ENCODE data around the gene ATG16L1. TPM values are rescaled to one million over a fixed set of nuclear protein-coding genes. Genes with fewer than 3 reads are reported as not detected.

Gene ATG16L1
- total and polyA plus RNA-seq, 11 donors: 7.0 to 26.7 (median 15.8) TPM

GRCh38 chr2:233273120-233273519 is 21.6 kb downstream of the ATG16L1 start:
- TF ChIP-seq POLR2A (IDR thresholded peaks at IDR 0.05): no peak
- TF ChIP-seq CTCF (IDR thresholded peaks at IDR 0.05): no peak
- H3K36me3 ChIP-seq: peaks cover 0 to 100% (median 96%) of the 10 kb centered on the region in 9 donors
- no peak for DNase-seq
- H3K27me3 ChIP-seq: no peaks in the 10 kb centered on the region
- no peak overlapping the region for H3K4me3 ChIP-seq
- H3K4me1 ChIP-seq: peaks cover 0 to 20% (median 0%) of the 10 kb centered on the region in 12 donors
- H3K9me3 ChIP-seq: no peaks in the 10 kb centered on the region
- no peak for ATAC-seq
- intact Hi-C loops (cut with DNase I): no loop called here
- H3K27ac ChIP-seq: no peak overlapping the region
- 86 to 98% (median 94%) methylated on average over 6 of the region's 6 CpGs for WGBS, 4 donors

- TF ChIP-seq CTCF (IDR thresholded peaks at IDR 0.05) (no peak), POLR2A (IDR thresholded peaks at IDR 0.05) (no peak)
- H3K36me3 ChIP-seq: peaks cover 0 to 100% (median 99%) of the 10 kb centered on the region in 9 donors
- H3K4me1 ChIP-seq: peaks cover 0 to 7% (median 0%) of the 10 kb centered on the region in 12 donors
- intact Hi-C loops (cut with DNase I): no loop called here
- ATAC-seq (no peak), DNase-seq (no peak)
- H3K27me3 ChIP-seq: no peaks in the 10 kb centered on the region
- no peaks in the 10 kb centered on the region for H3K9me3 ChIP-seq
- H3K27ac ChIP-seq: no peak overlapping the region
- no peak overlapping the region for H3K4me3 ChIP-seq
- 90 to 95% (median 92%) methylated on average over 4 of the region's 4 CpGs for WGBS, 4 donors
Observed at GRCh38 chr2:233275223-233275622, 23.8 kb downstream of the ATG16L1 start.

GRCh38 chr2:233278921-233279320 is 27.4 kb downstream of the ATG16L1 start:
- DNase-seq (no peak), ATAC-seq (no peak)
- Histone ChIP-seq H3K4me3 (no peak overlapping the region), H3K4me1 (no peaks in the 10 kb centered on the region), H3K27ac (no peak overlapping the region), H3K9me3 (no peaks in the 10 kb centered on the region), H3K27me3 (no peaks in the 10 kb centered on the region), H3K36me3 (peaks cover 0 to 100% (median 99%) of the 10 kb centered on the region in 9 donors)
- intact Hi-C loops (cut with DNase I): no loop called here
- TF ChIP-seq CTCF (IDR thresholded peaks at IDR 0.05): no peak
- no peak for TF ChIP-seq POLR2A (IDR thresholded peaks at IDR 0.05)
- 96 to 97% (median 97%) methylated on average over 2 of the region's 2 CpGs for WGBS, 4 donors

GRCh38 chr2:233280114-233280693 is 28.7 kb downstream of the ATG16L1 start:
- DNase-seq (no peak), ATAC-seq (no peak)
- Histone ChIP-seq H3K4me3 (no peak overlapping the region), H3K27me3 (no peaks in the 10 kb centered on the region), H3K36me3 (peaks cover 0 to 100% (median 99%) of the 10 kb centered on the region in 9 donors), H3K9me3 (no peaks in the 10 kb centered on the region), H3K27ac (no peak overlapping the region), H3K4me1 (no peaks in the 10 kb centered on the region)
- intact Hi-C loops (cut with DNase I): loop anchor here in 5 of 10 donors (10.0 kb wide), 1 partner anchor 165 kb away; no protein-coding TSS in a partner anchor
- 78 to 87% (median 82%) methylated on average over 4 of the region's 4 CpGs for WGBS, 4 donors
- TF ChIP-seq CTCF (IDR thresholded peaks at IDR 0.05): no peak
- no peak for TF ChIP-seq POLR2A (IDR thresholded peaks at IDR 0.05)

Data from heart left ventricle (tissue), 16 donors.